Activated T-helper 1 cell treated with anti-CD3 and anti-CD28 coated beads, Interleukin-12 subunit alpha, Interleukin-12 subunit beta, Interleukin-2, Interleukin-4 antibody, amounts not matched to agents 30 ng/mL and 10 ng/mL and 1 ng/mL, durations not matched to agents 14 hours and 24 hours and 36 hours (primary cell): ENCODE measurements around the gene USP21. TPM values are rescaled to one million over a fixed set of nuclear protein-coding genes. Genes with fewer than 3 reads are reported as not detected.
"Not testable (repeated sequence)": the region's sequence is repeated elsewhere in the genome, so short reads cannot be mapped to it uniquely, and the experiment has no call there.

Experiments
- DNase-seq: peaks from one replicate; pipeline ENCODE4 v3.0.0; 2021; ENCODE audit warnings: low spot score
- H3K27ac Mint-ChIP-seq: one replicate; pipeline ENCODE4 v1.8.0; 2021; ENCODE audit warnings: mild to moderate bottlenecking, mixed read lengths
- H3K27me3 Mint-ChIP-seq: one replicate; pipeline ENCODE4 v1.8.0; 2022; ENCODE audit warnings: mild to moderate bottlenecking, moderate library complexity, mixed read lengths; ENCODE audit not compliant: insufficient read depth
- H3K36me3 Mint-ChIP-seq: one replicate; pipeline ENCODE4 v1.8.0; 2021; ENCODE audit warnings: low read depth, mixed read lengths
- H3K4me1 Mint-ChIP-seq: one replicate; pipeline ENCODE4 v1.8.0; 2021; ENCODE audit warnings: low read depth, mixed read lengths
- H3K4me3 Mint-ChIP-seq: one replicate; pipeline ENCODE4 v1.8.0; 2021; ENCODE audit warnings: mild to moderate bottlenecking, moderate library complexity, mixed read lengths
- H3K9me3 Mint-ChIP-seq: one replicate; pipeline ENCODE4 v1.8.0; 2021; ENCODE audit warnings: mixed read lengths
- intact Hi-C: fragments of 100-400 bp; cut with micrococcal nuclease; formaldehyde crosslinking; loops from one replicate; pipeline ENCODE4 v1.15.1; 2024
- total RNA-seq: library from RNA; stranded (reverse); gene quantifications from 2 replicates; pipeline ENCODE4 v1.2.3, GENCODE V29; 2022

The USP21 gene
- 32.9 and 38.2 TPM in 2 replicates for total RNA-seq

GRCh38 chr1:161159087-161159912 is at the start of gene USP21:
Gene USP21 (plus strand): TSS chr1:161159500. CDS start chr1:161160641, 1,141 bp downstream.
- no peaks in the 10 kb centered on the region for H3K9me3 Mint-ChIP-seq
- H3K27ac Mint-ChIP-seq = peak within 1 kb of the TSS; percentile 86
- peaks cover 51% of the 10 kb centered on the region for H3K36me3 Mint-ChIP-seq
- peak; percentile 91 for DNase-seq
- no peaks in the 10 kb centered on the region for H3K27me3 Mint-ChIP-seq
- intact Hi-C loops = loop anchor here (1.0 to 2.0 kb wide), 4 partner anchors 27 to 114 kb away; partner anchors contain the start of genes DEDD, NDUFS2, TOMM40L and USF1
- peaks cover 64% of the 10 kb centered on the region for H3K4me1 Mint-ChIP-seq
- peak within 1 kb of the TSS; percentile 88 for H3K4me3 Mint-ChIP-seq

- Mint-ChIP-seq H3K4me1 (peaks cover 56% of the 10 kb centered on the region), H3K4me3 (no peak overlapping the region), H3K27ac (no peak overlapping the region), H3K27me3 (no peaks in the 10 kb centered on the region), H3K36me3 (peaks cover 32% of the 10 kb centered on the region), H3K9me3 (no peaks in the 10 kb centered on the region)
- DNase-seq = no peak
- intact Hi-C loops = no loop called here
Observed at GRCh38 chr1:161111117-161111516, 48.2 kb upstream of the USP21 start.

- peaks cover 60% of the 10 kb centered on the region for H3K4me1 Mint-ChIP-seq
- no peaks in the 10 kb centered on the region for H3K27me3 Mint-ChIP-seq
- peaks cover 32% of the 10 kb centered on the region for H3K36me3 Mint-ChIP-seq
- intact Hi-C loops = no loop called here
- no peaks in the 10 kb centered on the region for H3K9me3 Mint-ChIP-seq
- no peak for DNase-seq
- H3K4me3 Mint-ChIP-seq = no peak overlapping the region
- H3K27ac Mint-ChIP-seq = no peak overlapping the region
Observed at GRCh38 chr1:161111527-161111926, 47.8 kb upstream of the USP21 start.

GRCh38 chr1:161113915-161114314 is 45.4 kb upstream of the USP21 start:
- Mint-ChIP-seq H3K36me3 (peaks cover 34% of the 10 kb centered on the region), H3K9me3 (no peaks in the 10 kb centered on the region), H3K27ac (no peak overlapping the region), H3K4me3 (no peak overlapping the region), H3K4me1 (peaks cover 69% of the 10 kb centered on the region), H3K27me3 (no peaks in the 10 kb centered on the region)
- no peak for DNase-seq
- intact Hi-C loops = no loop called here

GRCh38 chr1:161114556-161114955 is 44.7 kb upstream of the USP21 start:
- Mint-ChIP-seq H3K4me3 (no peak overlapping the region), H3K4me1 (peaks cover 69% of the 10 kb centered on the region)
- intact Hi-C loops = no loop called here

GRCh38 chr1:161115132-161115711 is 44.1 kb upstream of the USP21 start:
- DNase-seq = no peak
- no peaks in the 10 kb centered on the region for H3K9me3 Mint-ChIP-seq
- intact Hi-C loops = loop anchor here (5.0 kb wide), 2 partner anchors 118 to 282 kb away; no protein-coding TSS in a partner anchor
- H3K27ac Mint-ChIP-seq = peak overlapping the region; percentile 83
- peaks cover 37% of the 10 kb centered on the region for H3K36me3 Mint-ChIP-seq
- no peaks in the 10 kb centered on the region for H3K27me3 Mint-ChIP-seq
- peaks cover 76% of the 10 kb centered on the region for H3K4me1 Mint-ChIP-seq
- H3K4me3 Mint-ChIP-seq = peak overlapping the region; percentile 97

More at GRCh38 chr1:161114556-161114955, 44.7 kb upstream of the USP21 start:
- no peaks in the 10 kb centered on the region for H3K27me3 Mint-ChIP-seq
- H3K27ac Mint-ChIP-seq = peak overlapping the region; percentile 32
- no peaks in the 10 kb centered on the region for H3K9me3 Mint-ChIP-seq
- DNase-seq = no peak
- peaks cover 32% of the 10 kb centered on the region for H3K36me3 Mint-ChIP-seq

GRCh38 chr1:161115961-161116360 is 43.3 kb upstream of the USP21 start:
- Mint-ChIP-seq H3K27ac (peak overlapping the region; percentile 83), H3K36me3 (peaks cover 41% of the 10 kb centered on the region), H3K4me1 (peaks cover 81% of the 10 kb centered on the region), H3K4me3 (peak overlapping the region; percentile 97)
- not testable (repeated sequence) for H3K9me3 Mint-ChIP-seq, H3K27me3 Mint-ChIP-seq, DNase-seq
- intact Hi-C loops = loop anchor here (5.0 kb wide), 2 partner anchors 119 to 281 kb away; no protein-coding TSS in a partner anchor

- peak within 1 kb of the TSS; percentile 97 for H3K4me3 Mint-ChIP-seq
- peak within 1 kb of the TSS; percentile 96 for H3K27ac Mint-ChIP-seq
- intact Hi-C loops = loop anchor here (1.0 to 5.0 kb wide), 6 partner anchors 48 to 279 kb away; partner anchors contain the start of genes NDUFS2 and TSTD1
- peak; percentile 84 for DNase-seq
- H3K36me3 Mint-ChIP-seq = peaks cover 56% of the 10 kb centered on the region
- no peaks in the 10 kb centered on the region for H3K27me3 Mint-ChIP-seq
- peaks cover 75% of the 10 kb centered on the region for H3K4me1 Mint-ChIP-seq
- no peaks in the 10 kb centered on the region for H3K9me3 Mint-ChIP-seq
Observed at GRCh38 chr1:161117759-161118581, 41.3 kb upstream of the USP21 start, which contains the start of the genes NIT1 and PFDN2. Gene NIT1 (plus strand): TSS chr1:161118105. CDS start chr1:161118177, 72 bp downstream. Gene PFDN2 (minus strand): TSS chr1:161118037. CDS start chr1:161118026, 11 bp downstream.

GRCh38 chr1:161119092-161119903 is 40.0 kb upstream of the USP21 start:
- intact Hi-C loops = loop anchor here (1.0 to 5.0 kb wide), 8 partner anchors 13 to 278 kb away; partner anchors contain the start of genes DEDD, KLHDC9, NDUFS2 and TSTD1
- Mint-ChIP-seq H3K27me3 (no peaks in the 10 kb centered on the region), H3K4me3 (peak overlapping the region; percentile 97), H3K27ac (peak overlapping the region; percentile 96), H3K9me3 (no peaks in the 10 kb centered on the region), H3K4me1 (peaks cover 62% of the 10 kb centered on the region), H3K36me3 (peaks cover 51% of the 10 kb centered on the region)
- DNase-seq = peak; percentile 47

GRCh38 chr1:161121042-161121650 is 38.2 kb upstream of the USP21 start:
- H3K36me3 Mint-ChIP-seq = peaks cover 50% of the 10 kb centered on the region
- H3K4me3 Mint-ChIP-seq = no peak overlapping the region
- H3K9me3 Mint-ChIP-seq = no peaks in the 10 kb centered on the region
- H3K4me1 Mint-ChIP-seq = peaks cover 46% of the 10 kb centered on the region
- intact Hi-C loops = no loop called here
- H3K27ac Mint-ChIP-seq = peak overlapping the region; percentile 63
- H3K27me3 Mint-ChIP-seq = no peaks in the 10 kb centered on the region
- DNase-seq = no peak

GRCh38 chr1:161121834-161122233 is 37.5 kb upstream of the USP21 start:
- no peaks in the 10 kb centered on the region for H3K27me3 Mint-ChIP-seq
- H3K4me1 Mint-ChIP-seq = peaks cover 43% of the 10 kb centered on the region
- DNase-seq = no peak
- no peak overlapping the region for H3K4me3 Mint-ChIP-seq
- H3K9me3 Mint-ChIP-seq = no peaks in the 10 kb centered on the region
- H3K27ac Mint-ChIP-seq = no peak overlapping the region
- H3K36me3 Mint-ChIP-seq = peaks cover 50% of the 10 kb centered on the region
- intact Hi-C loops = no loop called here
